GM18511 (cell line): ENCODE results near the gene NLRP3.
"Not testable (repeated sequence)": the region's sequence is repeated elsewhere in the genome, so short reads cannot be mapped to it uniquely, and the experiment has no call there.

Source experiments
- ATAC-seq: cut with Tn5 transposase; IDR thresholded peaks from one replicate; pipeline ENCODE4 v1.9.1; 2021; ENCODE audit warnings: mild to moderate bottlenecking, moderate library complexity; ENCODE audit not compliant: unreplicated experiment

The NLRP3 gene

DNA sequence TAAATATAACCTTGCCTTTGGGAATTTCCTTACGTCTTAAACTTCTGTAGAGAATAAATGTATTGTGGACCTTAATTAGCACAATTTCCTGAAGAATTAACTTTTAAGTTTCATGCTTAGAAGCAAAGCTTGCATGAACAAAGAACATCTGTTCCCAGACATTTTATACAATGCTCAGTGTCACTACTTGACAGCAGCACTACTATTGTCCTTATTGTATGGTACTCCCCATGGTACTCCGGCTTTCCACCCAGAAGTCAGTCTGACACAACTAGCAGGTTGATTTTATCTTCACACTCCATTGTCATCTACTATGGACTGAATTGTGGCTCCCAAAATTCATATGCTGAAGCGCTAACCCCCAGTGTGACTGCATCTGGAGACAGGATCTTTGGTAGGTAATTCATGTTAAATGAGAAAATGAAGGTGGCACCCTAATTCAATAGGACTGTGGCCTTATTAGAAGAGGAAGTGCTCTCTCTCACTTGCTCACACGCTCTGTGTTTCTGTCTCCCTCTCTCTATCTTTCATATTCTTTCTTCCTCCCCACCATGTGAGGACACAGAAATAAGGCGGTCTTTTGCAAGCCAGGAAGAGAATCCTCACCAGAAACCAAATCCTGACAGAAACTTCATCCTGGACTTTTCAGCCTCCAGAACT, 52.6 kb downstream of the NLRP3 start:
- ATAC-seq: no peak

DNA sequence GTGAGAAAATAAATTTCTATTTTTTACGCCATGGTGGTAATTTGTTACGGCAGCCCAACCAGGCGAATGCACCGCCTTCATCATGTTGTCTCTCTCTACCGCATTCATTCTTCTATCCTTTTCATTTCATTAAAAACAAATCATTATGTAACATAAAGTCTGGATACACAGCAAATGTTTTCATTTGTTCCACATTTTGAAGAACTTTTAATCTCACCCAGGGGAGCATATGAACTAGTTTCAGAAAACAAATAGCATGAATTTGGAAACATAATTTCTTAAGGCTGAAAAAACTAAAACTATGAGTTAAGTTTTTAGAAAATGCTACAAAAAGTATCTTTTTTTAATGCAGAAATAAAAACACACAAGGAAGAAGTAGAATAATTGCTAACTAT, 53.2 kb downstream of the NLRP3 start:
- no peak for ATAC-seq

- ATAC-seq: not testable (repeated sequence)
These were observed 55.0 kb downstream of the NLRP3 start for GRCh38 chr1:247470942-247471429.

DNA sequence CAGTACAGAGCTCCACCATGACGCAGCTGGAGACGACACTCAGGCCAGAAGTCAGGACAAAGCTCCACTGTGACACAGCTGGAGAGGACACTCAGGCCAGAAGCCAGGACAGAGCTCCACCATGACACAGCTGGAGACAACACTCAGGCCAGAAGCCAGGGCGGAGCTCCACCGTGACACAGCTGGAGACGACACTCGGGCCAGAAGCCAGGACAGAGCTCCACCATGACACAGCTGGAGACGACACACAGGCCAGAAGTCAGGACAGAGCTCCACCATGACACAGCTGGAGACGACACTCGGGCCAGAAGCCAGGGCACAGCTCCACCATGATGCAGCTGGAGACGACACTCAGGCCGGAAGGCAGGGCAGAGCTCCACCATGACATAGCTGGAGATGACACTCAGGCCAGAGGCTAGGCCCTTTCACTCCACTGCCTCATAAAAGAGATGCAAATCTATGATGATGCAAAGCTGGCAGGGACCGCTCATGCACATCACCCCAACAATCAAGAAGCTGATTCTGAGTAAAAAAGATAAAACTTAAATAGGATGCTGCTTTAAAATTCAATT, 55.6 kb downstream of the NLRP3 start:
- no peak for ATAC-seq

DNA sequence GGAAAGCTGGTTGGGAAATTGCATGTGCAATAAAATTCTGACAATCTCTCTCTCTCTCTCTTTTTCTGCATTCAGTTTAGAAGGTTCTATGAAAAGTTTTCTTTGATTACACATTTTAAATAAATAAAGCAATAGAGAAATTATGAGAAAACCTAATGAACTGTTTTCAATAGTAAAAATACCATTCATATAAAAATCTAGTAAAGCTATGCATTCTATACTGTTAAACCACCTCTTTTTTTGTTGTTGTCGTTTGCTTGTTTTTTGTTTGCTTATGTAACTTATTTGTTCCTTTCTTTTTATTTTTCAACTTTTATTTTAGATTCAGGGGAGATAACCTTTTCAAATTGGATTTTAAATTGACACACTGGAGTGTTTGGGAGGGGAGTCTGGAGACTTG, 56.1 kb downstream of the NLRP3 start:
- ATAC-seq: no peak

- ATAC-seq: no peak
These were observed 58.4 kb downstream of the NLRP3 start for GRCh38 chr1:247474367-247474766.

DNA sequence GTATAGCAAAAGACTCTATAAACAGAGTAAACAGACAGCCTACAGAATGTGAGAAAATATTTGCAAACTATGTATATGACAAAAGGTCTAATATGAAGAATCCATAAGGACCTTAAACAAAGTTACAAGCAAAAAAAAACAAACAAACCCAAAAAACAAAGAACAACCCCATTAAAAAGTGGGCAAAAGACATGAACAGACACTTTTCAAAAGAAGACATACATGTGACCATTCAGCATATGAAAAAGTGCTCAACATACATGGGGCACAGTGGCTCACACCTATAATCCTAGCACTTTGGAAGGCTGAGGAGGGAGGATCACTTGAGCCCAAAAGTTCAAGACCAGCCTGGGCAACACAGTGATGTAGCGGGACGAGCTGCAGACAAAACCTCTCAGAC, 59.8 kb downstream of the NLRP3 start:
- peak; percentile 10 for ATAC-seq

DNA sequence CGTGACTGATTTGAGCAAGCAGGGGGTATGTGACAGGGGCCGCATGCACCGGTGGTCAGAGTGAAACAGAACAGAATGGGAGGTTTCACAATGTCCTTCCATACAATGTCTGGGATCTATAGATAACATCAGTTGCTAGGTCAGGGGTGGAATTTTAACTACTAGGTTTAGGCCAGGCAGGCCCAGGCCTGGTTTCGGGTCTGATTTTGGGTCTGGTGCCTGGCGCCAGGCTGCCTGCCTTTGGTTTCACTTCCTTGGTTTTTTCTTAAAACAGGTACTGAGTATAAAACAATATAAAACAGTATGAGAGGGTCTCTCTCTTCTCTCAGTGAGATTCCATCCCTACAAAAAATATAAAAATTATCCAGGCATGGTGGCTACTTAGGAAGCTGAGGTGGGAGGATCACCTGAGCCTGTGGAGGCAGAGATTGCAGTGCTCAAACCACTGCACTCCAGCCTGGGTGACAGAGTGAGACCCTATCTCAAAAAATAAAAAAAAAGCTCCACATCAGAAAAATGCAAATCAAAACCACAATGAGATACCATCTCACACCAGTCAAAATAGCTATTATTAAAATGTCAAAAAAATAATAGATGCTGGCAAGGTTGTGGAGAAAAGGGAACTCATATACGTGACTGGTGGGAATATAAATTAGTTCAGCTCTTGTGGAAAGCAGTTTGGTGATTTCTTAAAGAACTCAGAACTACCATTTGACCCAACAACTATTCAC, 60.5 kb downstream of the NLRP3 start:
- peak; percentile 73 for ATAC-seq

DNA sequence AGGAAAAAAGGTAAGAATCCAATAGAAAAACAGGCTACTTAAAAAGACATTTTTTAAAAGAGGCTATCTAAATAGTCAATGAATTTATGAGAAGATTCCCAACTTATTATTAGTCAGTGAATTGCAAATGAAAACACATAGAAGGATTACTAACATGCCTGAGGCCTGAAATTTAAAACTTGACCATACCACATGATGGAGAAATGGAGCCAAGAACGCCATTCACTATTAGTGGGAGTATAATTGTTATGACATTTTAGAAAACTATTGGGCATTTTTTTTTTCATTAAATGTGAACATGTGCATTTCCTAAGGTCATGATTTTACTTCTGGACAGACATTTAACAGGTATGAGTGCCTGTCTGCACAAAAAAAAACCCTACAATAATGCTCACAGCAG, 66.8 kb downstream of the NLRP3 start:
- ATAC-seq: no peak

DNA sequence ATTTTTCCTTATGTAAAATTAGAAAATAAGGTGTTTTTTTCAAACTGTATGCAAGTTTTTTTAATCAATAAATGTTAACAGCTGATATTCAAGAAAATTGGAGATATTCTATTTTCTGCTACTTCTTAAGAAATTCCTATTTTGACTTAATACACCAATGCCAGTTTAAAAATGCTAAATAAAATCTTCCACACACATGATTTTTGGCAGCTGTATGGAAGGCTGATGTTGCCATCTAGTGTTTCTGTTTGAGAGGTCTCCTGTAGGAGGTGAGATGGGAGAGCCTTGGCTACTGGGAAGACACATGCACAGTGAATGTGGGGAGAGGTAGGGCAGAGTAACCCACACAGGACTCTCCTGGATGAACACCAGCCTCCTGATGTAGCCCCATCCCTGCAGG, 71.1 kb downstream of the NLRP3 start:
- ATAC-seq: peak; percentile 84

- no peak for ATAC-seq
These were observed 75.4 kb downstream of the NLRP3 start for GRCh38 chr1:247491328-247491727.

GRCh38 chr1:247493106-247493505, 77.1 kb downstream of the NLRP3 start:
- no peak for ATAC-seq

DNA sequence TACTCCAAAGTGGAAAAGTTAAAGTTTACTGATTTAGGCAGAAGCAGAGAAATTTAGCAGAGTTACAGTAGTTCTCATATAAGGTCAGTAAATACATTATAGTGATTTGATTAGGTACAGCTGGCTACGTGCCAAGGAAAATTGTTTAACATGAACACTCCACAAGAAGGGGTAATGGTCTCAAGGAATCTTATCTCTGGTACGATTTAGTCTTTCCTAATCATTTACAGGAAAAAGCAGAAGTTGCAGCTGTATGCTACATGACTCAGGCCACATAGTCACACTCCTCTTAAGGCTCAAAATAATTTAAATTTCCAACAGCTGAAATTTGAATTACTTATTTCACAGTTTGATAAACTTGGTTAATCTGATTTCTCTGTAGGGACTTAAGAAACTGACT, 78.8 kb downstream of the NLRP3 start:
- peak; percentile 90 for ATAC-seq

DNA sequence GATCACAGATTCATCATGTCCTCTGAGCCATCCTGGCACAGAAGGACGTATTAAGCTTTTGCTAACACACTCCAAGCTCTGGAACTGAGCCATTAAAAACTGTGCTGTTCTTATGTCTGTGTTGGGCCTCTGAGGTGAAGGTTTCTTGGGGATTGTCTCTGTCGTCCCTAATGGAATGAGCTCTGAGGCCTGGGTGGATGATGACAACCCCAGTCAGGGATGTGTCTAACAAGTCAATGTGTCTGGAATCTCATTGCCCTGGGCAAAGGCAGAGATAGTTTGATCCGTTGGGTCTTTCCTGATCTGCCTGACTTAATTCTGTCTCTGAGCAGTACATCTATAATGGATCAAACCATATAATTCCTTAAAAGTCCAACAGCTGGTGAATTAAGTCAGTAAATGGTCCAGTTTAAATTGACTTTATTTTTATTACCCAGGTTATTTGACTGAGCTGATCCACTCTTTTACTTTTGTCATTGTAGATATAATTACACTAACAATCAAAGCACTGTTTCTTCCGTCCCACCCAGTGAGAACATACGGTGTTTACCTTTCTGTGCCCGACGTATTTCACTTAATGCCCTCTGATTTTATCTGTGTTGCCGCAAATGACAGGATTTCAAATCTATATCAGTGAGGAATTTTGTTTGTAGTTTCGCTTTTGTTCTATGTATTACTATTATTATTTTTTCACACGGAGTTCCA, 80.8 kb downstream of the NLRP3 start:
- ATAC-seq: no peak
